Mucosa of descending colon (tissue), 3 donors: ENCODE results near the gene ISOC1. TPM values are rescaled to one million over a fixed set of nuclear protein-coding genes. Genes with fewer than 3 reads are reported as not detected.

Experiments
- ATAC-seq: fragments of 200-7000 bp; cut with Tn5 transposase; one replicate; pipeline ENCODE4 v1.9.1; 2020; ENCODE audit warnings: mild to moderate bottlenecking, moderate library complexity
- DNase-seq, 3 donors: peaks; one replicate each; pipeline ENCODE4 v3.0.0-alpha.2; 2020
- H3K36me3 ChIP-seq: fragments of 200-600 bp; one replicate; pipeline ENCODE4 v1.8.0; 2021; ENCODE audit warnings: low read depth, mild to moderate bottlenecking
- H3K4me1 ChIP-seq: fragments of 200-600 bp; one replicate; pipeline ENCODE4 v1.8.0; 2021; ENCODE audit warnings: low read depth, mild to moderate bottlenecking
- H3K4me3 ChIP-seq: fragments of 200-600 bp; one replicate; pipeline ENCODE4 v1.8.0; 2021; ENCODE audit warnings: mild to moderate bottlenecking
- H3K9me3 ChIP-seq: fragments of 200-600 bp; one replicate; pipeline ENCODE4 v1.8.0; 2021; ENCODE audit warnings: mild to moderate bottlenecking
- intact Hi-C, 2 donors: fragments of 100-400 bp; cut with DNase I in 1 of 2; cut with micrococcal nuclease in 1 of 2; formaldehyde crosslinking; loops; one replicate each; pipeline versions ENCODE4 v1.11.0 to v1.11.1; 2022; cut with DNase I, micrococcal nuclease
- total RNA-seq, 3 donors: library from RNA; stranded (reverse); fragmentation: NEBNext Ultra II Directional in 2 of 3; extraction: Animal tissue kit (Norgen Biotek cat#: 25700) in 2 of 3; gene quantifications; one replicate each; pipeline versions ENCODE4 v1.2.1 to v1.2.4, GENCODE V29; 2021 to 2023
- TF ChIP-seq, protein P1 (sequence below): fragments of 200-600 bp; IDR thresholded peaks from one replicate; pipeline ENCODE4 v1.8.0; 2022; ENCODE audit warnings: antibody characterized with exemption, mild to moderate bottlenecking
- donor health status: DM: no; HTN: no; CAD: no; lungs with moderate emphysema.
- donor health status: DM: no; HTN: no; CAD: no.
- donor health status: DM: no; HTN: yes; CAD: no.

ISOC1 gene
- total RNA-seq, 3 donors from 2014 or later: 21.3 to 22.9 (median 21.3) TPM

DNA sequence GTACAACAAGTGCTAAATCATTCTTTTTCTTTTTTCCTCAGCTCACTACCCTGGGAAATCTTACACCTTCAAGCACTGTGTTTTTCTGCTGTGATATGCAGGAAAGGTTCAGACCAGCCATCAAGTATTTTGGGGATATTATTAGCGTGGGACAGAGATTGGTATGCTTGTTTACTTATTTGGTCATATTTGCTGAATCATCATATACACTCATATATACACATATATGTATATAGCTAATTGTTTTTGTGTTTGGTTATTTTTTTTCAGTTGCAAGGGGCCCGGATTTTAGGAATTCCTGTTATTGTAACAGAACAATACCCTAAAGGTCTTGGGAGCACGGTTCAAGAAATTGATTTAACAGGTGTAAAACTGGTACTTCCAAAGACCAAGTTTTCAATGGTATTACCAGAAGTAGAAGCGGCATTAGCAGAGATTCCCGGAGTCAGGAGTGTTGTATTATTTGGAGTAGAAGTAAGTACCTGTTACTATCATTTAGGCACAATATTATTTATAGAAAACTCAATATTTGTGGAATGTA is 10.4 kb downstream of the ISOC1 start:
- Histone ChIP-seq H3K4me3 (no peak overlapping the region), H3K9me3 (no peaks in the 10 kb centered on the region), H3K4me1 (no peaks in the 10 kb centered on the region), H3K36me3 (no peaks in the 10 kb centered on the region)
- DNase-seq (no peak), ATAC-seq (no peak)
- intact Hi-C loops: no loop called here
- TF ChIP-seq, protein P1, sequence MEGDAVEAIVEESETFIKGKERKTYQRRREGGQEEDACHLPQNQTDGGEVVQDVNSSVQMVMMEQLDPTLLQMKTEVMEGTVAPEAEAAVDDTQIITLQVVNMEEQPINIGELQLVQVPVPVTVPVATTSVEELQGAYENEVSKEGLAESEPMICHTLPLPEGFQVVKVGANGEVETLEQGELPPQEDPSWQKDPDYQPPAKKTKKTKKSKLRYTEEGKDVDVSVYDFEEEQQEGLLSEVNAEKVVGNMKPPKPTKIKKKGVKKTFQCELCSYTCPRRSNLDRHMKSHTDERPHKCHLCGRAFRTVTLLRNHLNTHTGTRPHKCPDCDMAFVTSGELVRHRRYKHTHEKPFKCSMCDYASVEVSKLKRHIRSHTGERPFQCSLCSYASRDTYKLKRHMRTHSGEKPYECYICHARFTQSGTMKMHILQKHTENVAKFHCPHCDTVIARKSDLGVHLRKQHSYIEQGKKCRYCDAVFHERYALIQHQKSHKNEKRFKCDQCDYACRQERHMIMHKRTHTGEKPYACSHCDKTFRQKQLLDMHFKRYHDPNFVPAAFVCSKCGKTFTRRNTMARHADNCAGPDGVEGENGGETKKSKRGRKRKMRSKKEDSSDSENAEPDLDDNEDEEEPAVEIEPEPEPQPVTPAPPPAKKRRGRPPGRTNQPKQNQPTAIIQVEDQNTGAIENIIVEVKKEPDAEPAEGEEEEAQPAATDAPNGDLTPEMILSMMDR: no peak

DNA sequence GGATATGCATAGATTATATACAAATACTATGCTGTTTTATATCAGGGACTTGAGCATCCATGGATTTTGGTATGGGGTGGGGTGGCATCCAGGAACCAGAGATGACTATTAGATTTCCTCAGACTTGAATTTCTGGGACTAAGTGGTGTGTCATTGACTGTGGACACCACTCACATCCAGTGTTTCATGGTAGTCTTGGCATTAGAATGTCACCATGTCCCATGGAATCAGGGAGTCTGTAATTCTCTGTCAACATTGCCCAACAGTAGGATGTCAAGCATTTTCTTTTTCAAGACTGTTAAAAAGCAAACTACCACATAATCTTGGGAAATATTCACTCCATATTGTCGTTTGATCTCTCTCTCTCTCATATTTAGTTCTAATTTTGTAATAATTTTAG is 13.1 kb downstream of the ISOC1 start:
- DNase-seq (no peak), ATAC-seq (no peak)
- H3K4me1 ChIP-seq: no peaks in the 10 kb centered on the region
- no peaks in the 10 kb centered on the region for H3K9me3 ChIP-seq
- no peaks in the 10 kb centered on the region for H3K36me3 ChIP-seq
- H3K4me3 ChIP-seq: no peak overlapping the region
- intact Hi-C loops: no loop called here
- TF ChIP-seq, protein P1: no peak

DNA sequence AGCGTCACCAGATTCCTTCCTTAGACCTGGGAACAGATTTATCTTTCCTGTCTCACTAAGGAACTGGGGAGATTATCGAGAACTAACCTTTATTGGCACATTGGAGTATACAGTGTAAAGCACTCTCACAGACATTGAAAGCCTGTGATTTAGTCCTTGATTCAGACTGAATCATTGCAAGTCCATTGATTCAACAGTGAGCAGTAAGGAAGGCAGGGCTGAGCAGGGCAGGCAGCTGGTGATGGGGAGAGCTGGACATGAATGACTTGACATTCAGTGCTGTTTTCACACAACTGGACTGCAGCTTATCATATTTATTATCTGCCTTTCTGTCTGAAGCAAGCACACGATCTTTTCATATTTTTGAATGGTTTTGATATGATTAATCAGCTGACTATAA is 16.2 kb downstream of the ISOC1 start:
- DNase-seq (no peak), ATAC-seq (no peak)
- Histone ChIP-seq H3K4me1 (no peaks in the 10 kb centered on the region), H3K4me3 (no peak overlapping the region), H3K9me3 (no peaks in the 10 kb centered on the region), H3K36me3 (no peaks in the 10 kb centered on the region)
- TF ChIP-seq, protein P1: no peak
- intact Hi-C loops: no loop called here

DNA sequence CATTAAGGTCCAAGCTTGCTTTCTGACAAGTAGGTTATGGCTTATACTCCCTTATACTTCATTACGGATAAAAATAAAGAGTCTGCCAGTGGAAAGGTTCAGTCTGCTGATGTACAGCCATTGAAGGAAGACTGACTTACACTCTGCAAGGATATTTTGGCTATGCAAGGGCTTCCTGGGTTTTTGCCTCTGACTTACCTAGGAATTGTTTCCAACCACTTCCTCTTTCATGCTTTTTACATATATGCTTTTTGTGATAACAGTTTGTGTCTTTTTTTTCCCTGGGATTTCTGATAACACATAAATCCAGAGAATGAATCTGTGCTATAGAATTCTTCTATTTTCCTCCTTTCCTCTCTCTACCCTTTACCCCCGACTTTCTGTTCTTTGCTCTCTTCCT is 16.8 kb downstream of the ISOC1 start:
- H3K9me3 ChIP-seq: no peaks in the 10 kb centered on the region

DNA sequence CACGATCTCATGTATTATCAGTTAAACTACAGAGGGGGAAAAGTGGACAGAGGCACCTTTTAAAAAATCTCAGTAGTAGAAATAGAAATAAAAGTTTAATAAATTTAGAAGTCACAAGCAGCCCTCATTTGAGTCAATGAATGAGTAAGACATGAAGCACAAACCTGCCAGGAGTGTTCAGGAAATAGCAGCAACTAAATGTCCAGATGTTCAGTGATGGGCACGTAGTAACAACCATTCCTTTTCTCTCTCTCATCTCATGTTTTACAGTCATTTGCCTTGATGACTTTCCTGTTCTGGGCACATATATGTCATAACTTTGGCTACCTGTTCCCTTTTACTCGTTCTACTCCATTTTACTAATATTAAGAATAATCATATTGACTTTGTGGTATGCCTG is 17.7 kb downstream of the ISOC1 start:
- TF ChIP-seq, protein P1: no peak

More for the DNA sequence above, 16.8 kb downstream of the ISOC1 start:
- Histone ChIP-seq H3K4me3 (no peak overlapping the region), H3K4me1 (no peaks in the 10 kb centered on the region), H3K36me3 (no peaks in the 10 kb centered on the region)
- TF ChIP-seq, protein P1: no peak
- ATAC-seq: no peak
- DNase-seq: no peak
- intact Hi-C loops: no loop called here

DNA sequence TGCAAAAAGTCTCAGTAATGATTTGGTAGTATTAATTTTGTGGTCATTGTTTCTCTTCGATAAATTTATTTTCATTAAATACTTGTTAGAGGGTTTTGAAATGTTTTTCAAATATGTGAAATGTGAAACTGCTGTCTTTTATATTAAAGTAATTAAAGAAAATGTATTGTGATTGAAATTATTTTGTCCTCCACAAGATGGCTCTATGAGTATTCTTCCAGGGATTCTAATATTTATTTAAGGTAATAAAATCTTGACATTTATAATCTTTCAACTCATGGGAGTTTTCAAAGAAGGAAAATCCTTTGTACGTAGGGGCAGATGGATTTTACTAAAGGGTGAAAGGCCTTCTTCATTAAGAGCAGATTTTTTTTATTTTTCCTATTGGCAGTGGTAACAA is 19.3 kb downstream of the ISOC1 start:
- DNase-seq (no peak), ATAC-seq (no peak)
- Histone ChIP-seq H3K9me3 (no peaks in the 10 kb centered on the region), H3K4me3 (no peak overlapping the region), H3K4me1 (no peaks in the 10 kb centered on the region), H3K36me3 (no peaks in the 10 kb centered on the region)
- TF ChIP-seq, protein P1: no peak
- intact Hi-C loops: no loop called here

More for the DNA sequence above, 17.7 kb downstream of the ISOC1 start:
- intact Hi-C loops: no loop called here
- DNase-seq: no peak
- H3K4me1 ChIP-seq: no peaks in the 10 kb centered on the region
- no peaks in the 10 kb centered on the region for H3K36me3 ChIP-seq
- no peaks in the 10 kb centered on the region for H3K9me3 ChIP-seq
- no peak for ATAC-seq
- no peak overlapping the region for H3K4me3 ChIP-seq
